NCI-H1092 treated with DMSO at 0.1 percent for 48 hours (cell line): Measurements from ENCODE around the gene FCHO1.
"Not testable (repeated sequence)": the region's sequence is repeated elsewhere in the genome, so short reads cannot be mapped to it uniquely, and the experiment has no call there.

ENCODE experiments used
- DNase-seq: peaks from one replicate; lab custom pipeline; 2025; lab: John Stamatoyannopoulos, UW

FCHO1 gene

DNA sequence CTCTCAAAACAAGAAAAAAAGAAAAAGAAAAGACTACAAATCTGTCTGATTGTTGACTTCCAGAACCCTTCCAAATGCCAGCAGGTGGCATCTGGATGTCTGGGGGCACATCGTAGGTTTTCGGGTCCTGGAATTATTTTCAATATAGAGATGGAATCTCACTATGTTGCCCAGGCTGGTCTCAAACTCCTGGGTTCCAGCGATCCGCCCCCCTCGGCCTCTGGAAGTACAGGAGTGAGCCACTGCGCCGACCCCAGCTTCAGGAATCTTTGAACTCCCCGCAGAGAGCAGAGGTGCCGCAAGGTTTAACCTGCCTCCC is 43.1 kb downstream of the FCHO1 start:
- no peak for DNase-seq

DNA sequence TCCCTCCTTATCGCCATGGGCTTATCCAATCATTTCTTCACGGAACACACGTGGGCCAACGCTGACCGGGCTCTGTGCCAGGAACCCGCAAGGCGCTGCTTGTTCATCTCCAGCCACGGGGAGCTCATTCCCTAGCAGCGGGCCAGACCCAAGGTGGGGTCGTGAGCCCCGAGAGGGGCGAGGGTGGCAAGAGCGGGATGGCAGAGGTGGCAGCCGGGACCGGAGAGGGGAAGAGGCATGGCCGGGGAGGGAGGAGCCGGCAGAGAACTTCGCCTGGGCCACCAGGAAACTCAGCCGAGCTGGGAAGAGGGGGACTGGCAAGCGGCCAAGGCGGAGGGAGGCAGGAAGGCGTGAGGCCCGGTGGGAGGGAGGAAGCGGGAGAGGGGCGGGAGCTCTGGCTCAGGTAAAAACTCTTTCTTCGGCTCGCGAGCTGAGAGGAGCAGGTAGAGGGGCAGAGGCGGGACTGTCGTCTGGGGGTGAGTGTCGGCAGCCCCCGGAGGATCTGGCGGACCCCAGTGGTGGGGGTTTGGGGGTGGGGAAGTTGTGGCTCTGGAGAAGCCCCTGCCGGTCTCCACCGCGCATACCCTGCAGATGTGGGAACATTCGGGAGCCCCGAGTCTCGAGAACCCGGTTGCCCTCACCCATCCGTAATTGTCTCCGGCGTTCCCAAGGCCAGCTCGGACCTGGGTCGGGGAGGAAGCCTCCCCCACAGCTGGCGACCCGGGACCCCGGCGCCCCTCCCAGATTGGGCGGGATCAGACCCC is 43.6 kb downstream of the FCHO1 start, which contains the start of gene B3GNT3:
B3GNT3 (plus strand) TSS at position 408 of the 764 bp plus-strand sequence. CDS start 12,670 bp downstream, outside the sequence.
- DNase-seq: no peak

- no peak for DNase-seq
Observed at GRCh38 chr19:17795495-17795856, 44.2 kb downstream of the FCHO1 start.

DNA sequence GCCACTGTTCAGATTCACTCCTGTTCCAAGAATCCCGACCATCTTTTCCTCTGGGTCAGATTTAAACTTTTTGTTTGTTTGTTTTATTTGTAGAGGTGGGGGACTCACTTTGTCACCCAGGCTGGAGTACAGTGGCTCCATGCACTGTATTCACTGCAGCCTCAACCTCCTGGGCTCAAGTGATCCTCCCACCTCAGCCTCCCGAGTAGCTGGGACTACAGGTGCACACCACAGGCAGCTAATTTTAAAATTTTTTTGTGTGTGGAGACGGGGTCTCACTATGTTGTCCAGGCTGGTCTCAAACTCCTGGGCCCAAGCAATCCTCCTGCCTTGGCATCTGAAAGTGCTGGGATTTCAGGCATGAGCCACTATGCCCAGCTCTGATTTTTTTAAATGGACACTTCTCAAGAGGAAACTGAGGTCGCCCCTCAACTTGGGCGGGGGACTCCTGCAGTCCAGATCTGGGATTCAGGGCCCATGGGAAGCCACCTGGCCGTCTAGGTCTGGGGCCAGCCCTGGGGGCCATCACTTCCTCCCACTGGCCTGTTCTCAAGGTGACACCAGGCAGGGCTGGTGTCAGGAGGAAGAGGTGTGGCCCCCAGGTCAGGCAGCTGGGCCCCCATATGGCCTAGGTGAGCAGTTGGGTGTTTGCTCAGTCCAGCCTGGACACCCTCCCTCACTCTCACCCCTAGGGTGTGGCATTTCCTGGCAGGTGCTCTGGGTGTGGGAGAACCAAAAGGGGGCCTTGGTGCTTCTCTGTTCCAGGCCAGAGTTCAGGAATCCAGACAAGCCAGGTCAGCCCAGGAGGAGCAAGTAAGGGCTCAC is 44.9 kb downstream of the FCHO1 start:
- no peak for DNase-seq

DNA sequence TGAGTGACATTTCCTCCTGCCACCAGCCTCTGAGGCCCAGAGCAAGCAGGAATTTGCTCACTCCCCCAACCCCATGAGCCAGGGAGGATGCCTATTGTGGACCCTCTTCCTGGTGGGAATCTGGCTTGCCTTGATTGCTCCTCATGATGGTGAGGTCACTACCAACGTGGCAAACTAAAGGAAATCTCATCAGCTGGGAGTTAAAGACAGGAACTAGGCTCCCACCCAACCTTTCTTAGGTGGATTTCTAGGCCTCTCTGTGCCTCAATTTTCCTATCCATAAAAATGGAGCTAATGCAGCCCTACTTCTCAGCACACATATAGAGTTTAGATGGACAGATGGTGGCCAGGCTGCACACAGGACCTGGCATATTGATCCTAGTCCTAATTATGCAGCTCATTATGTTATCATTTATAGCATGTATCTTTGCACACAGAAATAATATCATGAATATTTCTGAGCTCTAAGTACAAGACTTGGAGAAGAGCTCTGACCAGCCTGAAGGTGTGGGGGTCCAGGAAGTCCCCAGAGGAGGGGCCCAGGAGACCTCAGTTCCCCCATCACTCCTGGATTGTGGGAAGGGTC is 45.7 kb downstream of the FCHO1 start:
- no peak for DNase-seq

DNA sequence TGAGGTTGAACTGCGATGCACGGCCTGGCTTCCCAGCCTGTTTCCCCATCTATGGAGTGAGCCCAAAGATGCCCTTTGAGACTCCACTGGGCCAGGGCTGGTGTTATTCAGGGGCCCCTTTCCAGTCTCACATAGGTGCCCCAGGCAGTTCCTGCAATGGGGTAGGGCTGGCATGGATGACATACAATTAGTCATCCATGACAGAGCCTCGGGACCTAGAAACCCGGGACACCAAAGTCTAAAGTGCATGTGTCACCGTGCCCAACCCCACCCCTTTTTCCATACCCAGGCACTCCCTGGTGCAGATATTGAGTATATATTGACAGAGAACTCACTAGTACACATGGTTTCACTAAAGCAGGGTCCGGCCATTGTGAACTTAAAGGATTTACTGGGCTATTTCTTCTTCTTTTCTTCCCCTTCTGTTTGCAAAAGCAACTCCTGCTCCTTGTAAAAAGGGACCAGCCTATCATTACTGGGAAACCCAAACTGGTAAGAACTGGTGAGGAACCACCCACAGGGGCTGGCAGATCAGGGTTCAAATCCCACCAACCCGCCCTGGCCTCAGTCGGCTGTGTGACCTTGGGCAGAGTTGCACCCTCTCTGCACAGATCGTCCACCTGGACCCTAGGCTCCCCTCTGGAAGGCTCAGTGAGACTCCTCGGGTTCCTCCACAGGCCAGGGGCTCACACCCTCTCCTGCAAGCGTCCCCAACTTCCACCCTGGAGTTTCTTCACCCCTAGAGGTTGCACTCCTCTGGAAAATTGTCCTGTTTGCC is 46.3 kb downstream of the FCHO1 start:
- no peak for DNase-seq

- DNase-seq: not testable (repeated sequence)
Observed at GRCh38 chr19:17798599-17798998, 47.3 kb downstream of the FCHO1 start.

- DNase-seq: no peak
Observed at GRCh38 chr19:17802137-17802858, 51.0 kb downstream of the FCHO1 start.

GRCh38 chr19:17803264-17803896 is 52.1 kb downstream of the FCHO1 start:
- DNase-seq: no peak

DNA sequence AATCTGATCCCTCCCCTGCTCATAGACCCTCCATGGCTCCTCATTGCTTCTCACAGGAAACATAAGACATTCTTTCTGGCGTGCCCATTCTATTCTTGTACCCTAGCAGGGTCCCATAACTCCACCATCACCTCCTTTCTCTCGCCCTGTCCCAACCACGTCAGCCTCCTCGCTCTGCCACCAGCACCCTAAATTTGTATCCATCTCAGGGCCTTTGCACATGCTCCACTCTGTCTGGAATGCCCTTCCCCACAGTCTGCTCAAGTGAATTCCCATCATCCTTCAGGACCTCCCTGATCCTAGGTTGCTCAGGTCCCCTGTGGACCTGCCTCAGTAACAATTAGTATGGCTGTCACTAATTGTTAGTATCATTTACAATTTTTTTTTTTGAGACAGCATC is 54.1 kb downstream of the FCHO1 start:
- DNase-seq: no peak

- no peak for DNase-seq
Observed at GRCh38 chr19:17806945-17807344, 55.7 kb downstream of the FCHO1 start.

GRCh38 chr19:17807731-17808316 is 56.5 kb downstream of the FCHO1 start:
- no peak for DNase-seq

GRCh38 chr19:17811103-17811502 is 59.8 kb downstream of the FCHO1 start:
- DNase-seq: no peak

DNA sequence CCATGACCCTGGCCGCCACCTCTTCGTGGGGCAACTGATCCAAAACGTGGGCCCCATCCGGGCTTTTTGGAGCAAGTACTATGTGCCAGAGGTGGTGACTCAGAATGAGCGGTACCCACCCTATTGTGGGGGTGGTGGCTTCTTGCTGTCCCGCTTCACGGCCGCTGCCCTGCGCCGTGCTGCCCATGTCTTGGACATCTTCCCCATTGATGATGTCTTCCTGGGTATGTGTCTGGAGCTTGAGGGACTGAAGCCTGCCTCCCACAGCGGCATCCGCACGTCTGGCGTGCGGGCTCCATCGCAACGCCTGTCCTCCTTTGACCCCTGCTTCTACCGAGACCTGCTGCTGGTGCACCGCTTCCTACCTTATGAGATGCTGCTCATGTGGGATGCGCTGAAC is 60.4 kb downstream of the FCHO1 start:
- no peak for DNase-seq

DNA sequence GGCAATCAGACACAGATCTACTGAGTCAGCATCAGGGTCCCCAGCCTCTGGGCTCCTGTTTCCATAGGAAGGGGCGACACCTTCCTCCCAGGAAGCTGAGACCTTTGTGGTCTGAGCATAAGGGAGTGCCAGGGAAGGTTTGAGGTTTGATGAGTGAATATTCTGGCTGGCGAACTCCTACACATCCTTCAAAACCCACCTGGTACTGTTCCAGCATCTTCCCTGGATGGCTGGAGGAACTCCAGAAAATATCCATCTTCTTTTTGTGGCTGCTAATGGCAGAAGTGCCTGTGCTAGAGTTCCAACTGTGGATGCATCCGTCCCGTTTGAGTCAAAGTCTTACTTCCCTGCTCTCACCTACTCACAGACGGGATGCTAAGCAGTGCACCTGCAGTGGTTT is 60.8 kb downstream of the FCHO1 start:
- DNase-seq: no peak

GRCh38 chr19:17817668-17818363 is 66.5 kb downstream of the FCHO1 start:
- DNase-seq: no peak

DNA sequence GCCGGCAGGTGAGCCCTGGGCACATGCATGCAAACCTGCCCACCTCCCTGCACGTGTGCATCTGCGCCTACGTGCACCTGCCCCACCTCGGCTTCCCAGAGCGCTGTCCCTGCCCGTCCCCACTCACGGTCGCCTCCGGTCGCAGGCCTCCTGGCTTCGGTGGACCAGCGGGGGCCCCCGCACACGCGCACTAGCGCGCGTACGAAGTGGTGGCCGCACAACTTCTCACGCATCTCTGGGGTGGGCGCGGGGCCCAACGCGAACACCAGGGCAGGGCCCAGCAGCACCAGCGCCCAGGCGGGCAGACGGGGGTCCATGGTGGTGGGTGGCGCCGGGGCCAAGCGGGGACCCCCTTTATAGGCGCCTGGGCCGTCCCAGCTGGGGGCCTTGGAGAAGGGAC is 69.9 kb downstream of the FCHO1 start, which contains the start of gene INSL3:
INSL3 (minus strand) TSS at position 330 of the 400 bp plus-strand sequence; CDS start at position 317, 13 bp downstream.
- no peak for DNase-seq

GRCh38 chr19:17824339-17824738 is 73.1 kb downstream of the FCHO1 start:
- no peak for DNase-seq

DNA sequence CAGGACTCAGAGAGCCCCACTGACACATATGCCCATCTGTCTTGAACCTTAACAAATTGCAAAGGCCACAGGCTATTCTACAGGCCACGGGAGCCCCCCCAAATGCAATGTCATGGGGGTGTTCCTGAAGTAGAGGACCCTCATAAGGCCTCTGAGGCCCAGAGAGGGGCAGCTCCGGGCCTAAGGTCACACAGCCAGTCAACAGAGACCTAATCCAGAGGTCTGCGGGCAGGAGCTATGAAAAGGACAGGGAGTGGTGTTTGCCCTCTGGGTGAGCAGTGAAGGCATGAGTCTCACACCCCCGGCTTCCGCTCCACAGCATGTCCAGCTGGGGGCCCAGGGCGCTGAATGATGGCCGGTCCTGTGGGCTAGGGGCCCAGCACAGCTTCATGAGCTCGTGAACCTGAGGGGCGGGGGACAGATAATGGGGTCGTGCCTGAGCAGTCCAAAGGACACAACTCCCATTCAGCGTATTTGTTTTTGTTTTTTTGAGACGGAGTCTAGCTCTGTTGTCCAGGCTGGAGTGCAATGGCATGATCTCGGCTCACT is 75.3 kb downstream of the FCHO1 start:
- DNase-seq: no peak
